WTC11 (cell line): ENCODE data around the gene EXOC4. TPM values are rescaled to one million over a fixed set of nuclear protein-coding genes. Genes with fewer than 3 reads are reported as not detected.

Experiments
- ATAC-seq: fragments of 200-7000 bp; cut with Tn5 transposase; 2 replicates; pipeline ENCODE4 v1.10.0; 2021; ENCODE audit warnings: mild to moderate bottlenecking, moderate library complexity
- CTCF ChIA-PET: fragments of 300-600 bp; sonication (Branson Sonifier 250); formaldehyde crosslinking; loops from one replicate; lab custom pipeline; 2021; ENCODE audit warnings: antibody characterized with exemption; lab: Charles Lee
- POLR2A ChIA-PET: fragments of 350-600 bp; sonication (Branson Sonifier 250); formaldehyde crosslinking; loops from one replicate; lab custom pipeline; 2021; ENCODE audit warnings: antibody characterized with exemption; lab: Charles Lee
- DNase-seq: peaks from one replicate; pipeline ENCODE4 v3.0.0; 2021; ENCODE audit warnings: low spot score
- H3K27ac Mint-ChIP-seq: 2 replicates; pipeline ENCODE4 v1.8.0; 2021; ENCODE audit warnings: mixed read lengths
- H3K27me3 Mint-ChIP-seq: 2 replicates; pipeline ENCODE4 v1.8.0; 2021; ENCODE audit warnings: low read depth, mild to moderate bottlenecking, moderate library complexity, mixed read lengths
- H3K36me3 Mint-ChIP-seq: 2 replicates; pipeline ENCODE4 v1.8.0; 2021; ENCODE audit warnings: mixed read lengths
- H3K4me1 Mint-ChIP-seq: 2 replicates; pipeline ENCODE4 v1.8.0; 2022; ENCODE audit warnings: mixed read lengths
- H3K4me3 Mint-ChIP-seq: 2 replicates; pipeline ENCODE4 v1.8.0; 2021; ENCODE audit warnings: mild to moderate bottlenecking, moderate library complexity, mixed read lengths
- H3K9me3 Mint-ChIP-seq: 2 replicates; pipeline ENCODE4 v1.8.0; 2021; ENCODE audit warnings: mixed read lengths
- ARID4B ChIP-seq: sonication (generic); formaldehyde crosslinking; IDR thresholded peaks from 2 replicates; pipeline ENCODE4 v1.8.0; 2023; ENCODE audit warnings: missing genetic modification reagents, mild to moderate bottlenecking, borderline replicate concordance
- ATF2 ChIP-seq: sonication (generic); formaldehyde crosslinking; IDR thresholded peaks from 2 replicates; pipeline ENCODE4 v1.8.1; 2022; ENCODE audit warnings: low read depth, missing genetic modification reagents, borderline replicate concordance
- CBFB ChIP-seq: sonication (generic); formaldehyde crosslinking; IDR thresholded peaks from 2 replicates; pipeline ENCODE4 v1.8.1; 2022; ENCODE audit warnings: mild to moderate bottlenecking, low read depth, missing genetic modification reagents
- EMX1 ChIP-seq: fragments of 250-450 bp; sonication (Bioruptor Pico); IDR thresholded peaks from 2 replicates; pipeline ENCODE4 v1.8.0; 2021; ENCODE audit warnings: mild to moderate bottlenecking
- GRHL2 ChIP-seq: fragments of 250-450 bp; sonication (Bioruptor Pico); IDR thresholded peaks from 2 replicates; pipeline ENCODE4 v1.8.0; 2022; ENCODE audit warnings: mild to moderate bottlenecking, moderate library complexity; ENCODE audit not compliant: insufficient replicate concordance, severe bottlenecking
- JUN ChIP-seq: sonication (generic); formaldehyde crosslinking; IDR thresholded peaks from 2 replicates; pipeline ENCODE4 v1.8.0; 2023; ENCODE audit warnings: mild to moderate bottlenecking, missing genetic modification reagents
- NFE2L1 ChIP-seq: sonication (generic); formaldehyde crosslinking; IDR thresholded peaks from 2 replicates; pipeline ENCODE4 v1.8.1; 2023; ENCODE audit warnings: missing genetic modification reagents
- PRDM15 ChIP-seq: sonication (generic); formaldehyde crosslinking; IDR thresholded peaks from 2 replicates; pipeline ENCODE4 v1.8.0; 2022; ENCODE audit warnings: missing genetic modification reagents
- USF1 ChIP-seq: sonication (generic); formaldehyde crosslinking; IDR thresholded peaks from 2 replicates; pipeline ENCODE4 v1.8.0; 2022; ENCODE audit warnings: mild to moderate bottlenecking, missing genetic modification reagents
- ZNF317 ChIP-seq: sonication (generic); formaldehyde crosslinking; IDR thresholded peaks from 2 replicates; pipeline ENCODE4 v1.8.1; 2023; ENCODE audit warnings: low read depth, mild to moderate bottlenecking, moderate library complexity, missing genetic modification reagents, borderline replicate concordance
- ZSCAN18 ChIP-seq: fragments of 250-450 bp; sonication (Bioruptor Pico); IDR thresholded peaks from 2 replicates; pipeline ENCODE4 v2.1.2; 2022; ENCODE audit warnings: mild to moderate bottlenecking, moderate library complexity
- total RNA-seq: library from RNA; stranded (reverse); gene quantifications from 3 replicates; pipeline ENCODE4 v1.2.3, GENCODE V29; 2021
- TF ChIP-seq, protein P1 (sequence below): sonication (generic); formaldehyde crosslinking; IDR thresholded peaks from 2 replicates; pipeline ENCODE4 v1.8.1; 2022; ENCODE audit warnings: mild to moderate bottlenecking, moderate library complexity, missing genetic modification reagents

Gene EXOC4
- total RNA-seq, 1 experiment from 2014 or later: 62.0 TPM

- Mint-ChIP-seq H3K9me3 (peaks cover 7% of the 10 kb centered on the region), H3K36me3 (peaks cover 3% of the 10 kb centered on the region; the same call in 1 of the 2 replicates), H3K27ac (no peak overlapping the region), H3K27me3 (no peaks in the 10 kb centered on the region), H3K4me1 (peaks cover 16% of the 10 kb centered on the region), H3K4me3 (no peak overlapping the region)
- ATAC-seq: no peak
- CTCF ChIA-PET: no interaction called here
- TF ChIP-seq ZNF317 (CRISPR knock-in tag): no peak
- POLR2A ChIA-PET: no interaction called here
- no peak for DNase-seq
Measured at GRCh38 chr7:134069187-134069586, 816.3 kb downstream of the EXOC4 start.

DNA sequence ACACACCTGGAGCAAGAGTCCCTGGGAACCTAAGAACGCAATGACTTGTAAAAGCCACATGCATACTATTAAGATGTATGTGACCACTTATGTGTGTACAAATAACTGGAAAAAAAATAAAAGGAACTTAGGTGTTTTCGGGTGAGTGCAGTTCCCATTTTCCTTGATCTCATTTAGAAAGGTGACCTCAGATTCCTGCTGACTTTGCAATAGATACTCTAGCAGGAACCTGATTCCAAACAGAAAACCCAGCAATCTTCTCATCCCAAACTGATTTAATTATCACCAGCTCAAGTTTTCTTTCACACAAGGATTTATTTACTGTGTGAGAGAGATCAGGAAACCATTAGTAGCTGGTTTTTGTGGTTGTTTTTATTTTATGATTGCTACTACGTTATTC is 817.8 kb downstream of the EXOC4 start:
- POLR2A ChIA-PET: no interaction called here

More for the DNA sequence above, 817.8 kb downstream of the EXOC4 start:
- H3K27me3 Mint-ChIP-seq: no peaks in the 10 kb centered on the region
- CTCF ChIA-PET: interaction anchor here (1.2 to 1.3 kb wide), 2 partner anchors 70 to 362 kb away, joined by 3 read pairs; no protein-coding TSS in a partner anchor
- no peak for ATAC-seq
- no peak overlapping the region for H3K27ac Mint-ChIP-seq
- no peak for DNase-seq
- H3K4me3 Mint-ChIP-seq: no peak overlapping the region
- H3K9me3 Mint-ChIP-seq: peaks cover 20% of the 10 kb centered on the region
- TF ChIP-seq NFE2L1 (CRISPR knock-in tag) (no peak), JUN (CRISPR knock-in tag) (no peak), EMX1 (CRISPR knock-in tag) (no peak), GRHL2 (CRISPR knock-in tag) (no peak), USF1 (CRISPR knock-in tag) (no peak), PRDM15 (CRISPR knock-in tag) (no peak), ARID4B (no peak), CBFB (CRISPR knock-in tag) (no peak), ATF2 (no peak), ZSCAN18 (CRISPR knock-in tag) (no peak)
- TF ChIP-seq, protein P1, sequence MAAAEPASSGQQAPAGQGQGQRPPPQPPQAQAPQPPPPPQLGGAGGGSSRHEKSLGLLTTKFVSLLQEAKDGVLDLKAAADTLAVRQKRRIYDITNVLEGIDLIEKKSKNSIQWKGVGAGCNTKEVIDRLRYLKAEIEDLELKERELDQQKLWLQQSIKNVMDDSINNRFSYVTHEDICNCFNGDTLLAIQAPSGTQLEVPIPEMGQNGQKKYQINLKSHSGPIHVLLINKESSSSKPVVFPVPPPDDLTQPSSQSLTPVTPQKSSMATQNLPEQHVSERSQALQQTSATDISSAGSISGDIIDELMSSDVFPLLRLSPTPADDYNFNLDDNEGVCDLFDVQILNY (CRISPR knock-in tag): no peak
- peaks cover 13% of the 10 kb centered on the region for H3K36me3 Mint-ChIP-seq
- peaks cover 16% of the 10 kb centered on the region for H3K4me1 Mint-ChIP-seq
